ENCODE measurements around the gene NBPF12.
A peak's percentile ranks its signal among the peaks of the same experiment; 100 is the strongest.
"Not testable (repeated sequence)": the region's sequence is repeated elsewhere in the genome, so short reads cannot be mapped to it uniquely, and the experiment has no call there.

Gene NBPF12

DNA sequence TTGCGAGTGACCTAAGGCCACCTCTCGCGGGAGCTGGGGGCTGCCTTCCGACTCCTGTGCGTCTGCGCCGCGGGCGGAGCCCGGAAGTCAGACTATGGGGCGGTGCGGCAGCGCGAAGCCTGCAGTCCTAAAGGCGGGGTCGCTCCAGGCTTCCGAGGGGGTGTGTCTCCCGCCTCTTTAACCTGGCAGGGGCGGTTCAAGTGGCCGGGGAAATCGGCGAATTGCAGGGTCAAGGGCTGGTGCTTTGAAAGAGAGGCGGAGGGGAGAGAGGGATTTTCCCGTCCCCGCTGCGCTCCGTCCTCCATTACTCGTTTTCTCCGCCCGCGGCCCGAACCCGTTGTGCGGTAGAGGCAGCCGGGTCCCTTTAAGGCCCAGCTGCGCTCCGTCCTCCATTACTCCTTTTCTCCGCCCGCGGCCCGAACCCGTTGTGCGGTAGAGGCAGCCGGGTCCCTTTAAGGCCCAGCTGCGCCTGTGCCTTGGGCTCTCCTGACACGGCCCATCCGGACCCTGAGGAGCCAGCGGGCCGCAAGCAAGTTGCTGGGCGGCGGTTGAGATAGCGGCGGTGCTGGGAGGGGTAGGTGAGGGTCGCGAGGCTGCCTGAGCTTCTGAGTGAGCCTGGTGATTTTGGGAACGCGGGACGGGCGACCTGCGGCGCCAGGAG is at the start of gene NBPF12:
Gene NBPF12 (plus strand): TSS at position 83 of the 661 bp plus-strand sequence. CDS start 21,820 bp downstream, outside the sequence.
- peak; percentile 63 for DNase-seq (ENCODE audit: low read depth)
- peak within 1 kb of the TSS; percentile 59 for H3K4me3 ChIP-seq (ENCODE audit: control insufficient read depth, low read depth, low read length)

DNA sequence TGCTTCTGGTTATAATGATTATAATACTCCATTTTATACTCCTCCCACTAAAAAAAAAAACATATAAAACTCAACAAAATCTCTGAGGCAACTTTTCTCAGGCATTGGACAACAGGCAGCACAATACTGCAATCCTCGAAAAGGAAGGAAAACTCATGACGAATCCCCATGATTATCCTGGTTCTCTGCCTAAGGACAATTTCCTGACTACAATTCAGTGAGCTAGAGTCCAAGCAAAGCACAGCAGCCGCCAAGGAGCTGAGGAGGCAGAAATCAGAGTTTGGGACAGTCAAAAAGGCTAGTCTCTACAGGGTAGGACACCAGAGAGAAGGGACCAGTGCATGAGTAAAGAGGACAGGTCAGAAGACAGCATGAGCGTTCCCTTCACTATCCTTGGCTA is 46.8 kb upstream of the NBPF12 start:
- not testable (repeated sequence) for DNase-seq (ENCODE audit: low read depth); H3K4me3 ChIP-seq (ENCODE audit: control insufficient read depth, low read depth, low read length)

- not testable (repeated sequence) for H3K4me3 ChIP-seq (ENCODE audit: control insufficient read depth, low read depth, low read length); DNase-seq (ENCODE audit: low read depth)
These were observed 45.8 kb upstream of the NBPF12 start for GRCh38 chr1:146892331-146892730.

DNA sequence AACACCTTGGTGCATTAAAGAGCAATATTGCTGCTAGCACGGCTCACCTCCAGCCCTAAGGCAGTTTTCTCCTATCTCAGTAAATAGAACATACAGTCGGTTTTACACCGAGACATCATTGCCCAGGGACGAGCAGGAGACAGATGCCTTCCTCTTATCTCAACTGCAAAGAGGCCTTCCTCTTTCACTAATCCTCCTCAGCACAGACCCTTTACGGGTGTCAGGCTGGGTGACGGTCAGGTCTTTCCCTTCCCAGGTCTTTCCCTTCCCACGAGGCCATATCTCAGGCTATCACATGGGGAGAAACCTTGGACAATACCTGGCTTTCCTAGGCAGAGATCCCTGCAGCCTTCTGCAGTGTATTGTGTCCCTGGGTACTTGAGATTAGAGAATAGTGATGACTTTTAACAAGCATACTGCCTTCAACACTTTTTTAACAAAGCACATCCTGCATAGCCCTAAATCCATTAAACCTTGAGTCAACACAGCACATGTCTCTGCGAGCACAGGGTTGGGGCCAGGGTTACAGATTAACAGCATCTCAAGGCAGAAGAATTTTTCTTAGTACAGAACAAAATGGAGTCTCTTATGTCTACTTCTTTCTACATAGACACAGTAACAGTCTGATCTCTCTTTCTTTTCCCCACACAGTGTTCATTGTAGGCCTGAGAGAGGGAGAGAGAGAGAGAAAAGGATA is 30.4 kb upstream of the NBPF12 start:
- DNase-seq (ENCODE audit: low read depth); H3K4me3 ChIP-seq (ENCODE audit: control insufficient read depth, low read depth, low read length): not testable (repeated sequence)

- not testable (repeated sequence) for DNase-seq (ENCODE audit: low read depth); H3K4me3 ChIP-seq (ENCODE audit: control insufficient read depth, low read depth, low read length)
These were observed 25.1 kb upstream of the NBPF12 start for GRCh38 chr1:146912975-146913374.

GRCh38 chr1:146920811-146921210 is 17.3 kb upstream of the NBPF12 start:
- not testable (repeated sequence) for DNase-seq (ENCODE audit: low read depth); H3K4me3 ChIP-seq (ENCODE audit: control insufficient read depth, low read depth, low read length)

GRCh38 chr1:146922614-146923013 is 15.5 kb upstream of the NBPF12 start:
- DNase-seq (ENCODE audit: low read depth); H3K4me3 ChIP-seq (ENCODE audit: control insufficient read depth, low read depth, low read length): not testable (repeated sequence)

- H3K4me3 ChIP-seq (ENCODE audit: control insufficient read depth, low read depth, low read length); DNase-seq (ENCODE audit: low read depth): not testable (repeated sequence)
These were observed 14.0 kb upstream of the NBPF12 start for GRCh38 chr1:146924106-146924505.

GRCh38 chr1:146926413-146926812 is 11.7 kb upstream of the NBPF12 start:
- DNase-seq (ENCODE audit: low read depth); H3K4me3 ChIP-seq (ENCODE audit: control insufficient read depth, low read depth, low read length): not testable (repeated sequence)

DNA sequence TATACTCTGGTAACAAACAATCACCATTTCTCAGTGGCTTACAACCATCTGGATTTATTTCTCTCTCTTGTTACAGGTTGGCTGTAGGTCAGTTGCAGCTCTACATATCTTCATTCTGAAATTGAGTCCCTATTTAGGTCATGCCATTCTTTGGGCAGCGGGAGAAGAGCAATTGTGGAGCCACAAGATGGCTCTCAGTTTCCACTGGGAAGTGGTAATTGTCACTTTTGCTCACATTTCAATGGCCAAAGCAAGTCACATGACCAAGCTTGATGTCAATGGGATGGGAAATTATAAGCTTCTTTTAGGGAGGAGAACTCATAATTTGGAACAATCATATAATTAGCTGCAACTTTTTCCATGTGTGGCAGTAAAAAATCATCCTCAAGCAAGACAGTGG is 7.9 kb upstream of the NBPF12 start:
- DNase-seq (ENCODE audit: low read depth); H3K4me3 ChIP-seq (ENCODE audit: control insufficient read depth, low read depth, low read length): not testable (repeated sequence)

- not testable (repeated sequence) for DNase-seq (ENCODE audit: low read depth)
These were observed 3.5 kb upstream of the NBPF12 start for GRCh38 chr1:146934390-146935223.

DNA sequence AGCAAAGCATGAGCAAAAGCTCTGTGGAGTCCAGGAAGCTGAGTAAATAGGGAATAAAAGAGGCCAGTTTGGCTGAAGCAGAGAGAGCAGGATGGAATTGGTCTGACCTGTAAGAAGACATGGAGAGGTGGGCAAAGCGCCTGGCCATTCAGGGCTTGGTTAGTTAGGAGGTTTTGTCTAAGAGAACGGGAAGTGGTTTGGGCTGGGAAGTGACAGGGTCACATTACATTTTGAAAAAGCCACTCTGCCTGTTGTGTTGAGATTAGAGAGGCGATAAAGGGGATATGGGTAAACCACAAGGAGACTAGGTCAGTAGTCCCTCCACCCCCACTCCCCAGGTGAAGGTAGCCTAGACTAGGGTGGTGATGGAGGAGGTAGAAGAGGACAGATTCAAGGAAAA is 662 bp upstream of the NBPF12 start:
- DNase-seq (ENCODE audit: low read depth); H3K4me3 ChIP-seq (ENCODE audit: control insufficient read depth, low read depth, low read length): not testable (repeated sequence)

More at GRCh38 chr1:146934390-146935223, 3.5 kb upstream of the NBPF12 start:
- H3K4me3 ChIP-seq (ENCODE audit: control insufficient read depth, low read depth, low read length), result not testable (repeated sequence)

GRCh38 chr1:146938927-146939786 is 1.0 kb downstream of the NBPF12 start:
- DNase-seq (ENCODE audit: low read depth), result peak; percentile 39

GRCh38 chr1:146940293-146940692 is 2.2 kb downstream of the NBPF12 start:
- DNase-seq (ENCODE audit: low read depth); H3K4me3 ChIP-seq (ENCODE audit: control insufficient read depth, low read depth, low read length): not testable (repeated sequence)

More at GRCh38 chr1:146938927-146939786, 1.0 kb downstream of the NBPF12 start:
- peak overlapping the region; percentile 47 for H3K4me3 ChIP-seq (ENCODE audit: control insufficient read depth, low read depth, low read length)

- DNase-seq (ENCODE audit: low read depth); H3K4me3 ChIP-seq (ENCODE audit: control insufficient read depth, low read depth, low read length): not testable (repeated sequence)
These were observed 5.3 kb downstream of the NBPF12 start for GRCh38 chr1:146943342-146943886.

- not testable (repeated sequence) for H3K4me3 ChIP-seq (ENCODE audit: control insufficient read depth, low read depth, low read length); DNase-seq (ENCODE audit: low read depth)
These were observed 10.0 kb downstream of the NBPF12 start for GRCh38 chr1:146948127-146948526.

DNA sequence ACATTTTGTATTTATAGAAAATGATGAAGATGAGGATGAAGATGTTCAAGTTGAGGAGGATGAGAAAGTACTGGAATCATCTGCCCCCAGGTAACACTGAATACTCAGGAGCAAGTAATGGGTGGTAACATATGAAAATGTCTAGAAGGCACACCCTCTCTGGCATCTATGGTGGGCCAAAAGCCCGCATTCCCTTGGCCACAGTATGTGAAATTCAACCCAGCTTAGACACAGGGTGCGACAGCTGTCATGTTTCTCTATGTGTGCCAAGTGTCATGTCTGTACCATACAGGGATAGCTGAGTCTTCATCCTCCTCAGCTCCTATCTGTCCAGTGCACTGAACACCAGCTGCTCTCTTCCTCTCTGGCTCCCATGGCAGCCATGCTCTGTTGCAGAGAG is 26.2 kb downstream of the NBPF12 start:
- DNase-seq (ENCODE audit: low read depth); H3K4me3 ChIP-seq (ENCODE audit: control insufficient read depth, low read depth, low read length): not testable (repeated sequence)
